HL-60 (cell line): Measurements from ENCODE around the gene STK25.

Source experiments
- DNase-seq, 2 experiments: peaks; one replicate each; pipeline ENCODE4 v3.0.0-alpha.2; 2010 to 2020; ENCODE audit warnings: low read depth in 1 of 2, low spot score in 1 of 2
- H3K27ac ChIP-seq: fragments of 250-450 bp; sonication (Bioruptor Pico); replicated peaks from 2 replicates; pipeline ENCODE4 v1.5.1; 2020; ENCODE audit warnings: mild to moderate bottlenecking, moderate library complexity
- H3K27me3 ChIP-seq: fragments of 250-450 bp; sonication (Bioruptor Pico); 2 replicates; pipeline ENCODE4 v1.5.1; 2021; ENCODE audit warnings: mild to moderate bottlenecking, moderate library complexity; ENCODE audit not compliant: insufficient read depth, poor library complexity, severe bottlenecking
- H3K4me3 ChIP-seq: replicated peaks from 2 replicates; pipeline ENCODE4 v1.5.1; 2011; ENCODE audit warnings: mild to moderate bottlenecking, control low read depth, low read length; ENCODE audit not compliant: insufficient read depth
- GABPA ChIP-seq: IDR thresholded peaks from 2 replicates; pipeline ENCODE4 v1.6.1; 2012; ENCODE audit warnings: low read depth
- POLR2AphosphoS5 ChIP-seq: IDR thresholded peaks from 2 replicates; pipeline ENCODE4 v1.6.1; 2012; ENCODE audit warnings: low read depth
- REST ChIP-seq: IDR thresholded peaks from 2 replicates; pipeline ENCODE4 v1.6.1; 2012; ENCODE audit warnings: low read depth; ENCODE audit not compliant: insufficient replicate concordance
- SPI1 ChIP-seq: IDR thresholded peaks from 2 replicates; pipeline ENCODE4 v1.6.1; 2012; ENCODE audit warnings: low read depth, mild to moderate bottlenecking, borderline replicate concordance
- TF ChIP-seq, protein P1 (sequence below): IDR thresholded peaks from one replicate; pipeline ENCODE4 v1.5.1; 2011; ENCODE audit warnings: low read length, control low read depth, inconsistent platforms; ENCODE audit not compliant: insufficient read depth

The STK25 gene

GRCh38 chr2:241548451-241548835 is 40.1 kb upstream of the STK25 start:
- Histone ChIP-seq H3K27ac (no peak overlapping the region), H3K4me3 (no peak overlapping the region), H3K27me3 (peaks cover 20% of the 10 kb centered on the region)
- no peak for TF ChIP-seq GABPA
- TF ChIP-seq POLR2AphosphoS5, result no peak
- TF ChIP-seq, protein P1, sequence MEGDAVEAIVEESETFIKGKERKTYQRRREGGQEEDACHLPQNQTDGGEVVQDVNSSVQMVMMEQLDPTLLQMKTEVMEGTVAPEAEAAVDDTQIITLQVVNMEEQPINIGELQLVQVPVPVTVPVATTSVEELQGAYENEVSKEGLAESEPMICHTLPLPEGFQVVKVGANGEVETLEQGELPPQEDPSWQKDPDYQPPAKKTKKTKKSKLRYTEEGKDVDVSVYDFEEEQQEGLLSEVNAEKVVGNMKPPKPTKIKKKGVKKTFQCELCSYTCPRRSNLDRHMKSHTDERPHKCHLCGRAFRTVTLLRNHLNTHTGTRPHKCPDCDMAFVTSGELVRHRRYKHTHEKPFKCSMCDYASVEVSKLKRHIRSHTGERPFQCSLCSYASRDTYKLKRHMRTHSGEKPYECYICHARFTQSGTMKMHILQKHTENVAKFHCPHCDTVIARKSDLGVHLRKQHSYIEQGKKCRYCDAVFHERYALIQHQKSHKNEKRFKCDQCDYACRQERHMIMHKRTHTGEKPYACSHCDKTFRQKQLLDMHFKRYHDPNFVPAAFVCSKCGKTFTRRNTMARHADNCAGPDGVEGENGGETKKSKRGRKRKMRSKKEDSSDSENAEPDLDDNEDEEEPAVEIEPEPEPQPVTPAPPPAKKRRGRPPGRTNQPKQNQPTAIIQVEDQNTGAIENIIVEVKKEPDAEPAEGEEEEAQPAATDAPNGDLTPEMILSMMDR, result no peak
- TF ChIP-seq REST, result no peak
- TF ChIP-seq SPI1, result no peak
- DNase-seq, result no peak

DNA sequence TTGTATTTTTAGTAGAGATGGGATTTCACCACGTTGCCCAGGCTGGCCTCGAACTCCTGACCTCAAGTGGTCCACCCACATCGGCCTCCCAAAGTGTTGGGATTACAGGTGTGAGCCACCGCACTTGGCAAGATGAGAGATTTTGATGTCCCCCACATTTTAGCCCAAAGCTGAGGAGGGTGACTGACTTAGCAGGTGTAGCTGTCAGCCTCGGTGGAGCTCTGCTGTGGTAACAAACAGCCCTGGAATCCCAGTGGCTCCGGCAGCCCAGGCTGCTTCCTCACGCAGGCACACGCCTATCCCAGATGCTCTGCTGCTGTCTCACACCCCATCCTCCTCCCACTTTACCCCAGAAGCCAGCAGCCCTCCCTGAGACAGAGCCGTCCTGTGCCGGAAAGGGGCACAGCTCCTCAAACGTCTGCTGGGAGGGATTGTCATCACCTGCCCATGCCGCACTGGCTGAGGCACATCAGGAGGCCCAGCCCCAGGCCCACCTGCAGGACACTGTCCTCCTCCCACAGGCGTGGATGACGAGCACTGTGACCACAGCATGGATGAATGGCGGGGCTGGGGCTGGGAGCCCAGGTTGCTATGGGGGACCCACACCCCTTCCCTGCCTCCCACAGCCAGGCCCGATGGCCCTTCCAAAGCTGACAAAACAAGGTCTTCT is 39.5 kb upstream of the STK25 start:
- H3K27me3 ChIP-seq, result peaks cover 20% of the 10 kb centered on the region
- H3K27ac ChIP-seq, result no peak overlapping the region
- H3K4me3 ChIP-seq, result no peak overlapping the region
- no peak for DNase-seq
- TF ChIP-seq, protein P1, result no peak
- TF ChIP-seq GABPA, result no peak

DNA sequence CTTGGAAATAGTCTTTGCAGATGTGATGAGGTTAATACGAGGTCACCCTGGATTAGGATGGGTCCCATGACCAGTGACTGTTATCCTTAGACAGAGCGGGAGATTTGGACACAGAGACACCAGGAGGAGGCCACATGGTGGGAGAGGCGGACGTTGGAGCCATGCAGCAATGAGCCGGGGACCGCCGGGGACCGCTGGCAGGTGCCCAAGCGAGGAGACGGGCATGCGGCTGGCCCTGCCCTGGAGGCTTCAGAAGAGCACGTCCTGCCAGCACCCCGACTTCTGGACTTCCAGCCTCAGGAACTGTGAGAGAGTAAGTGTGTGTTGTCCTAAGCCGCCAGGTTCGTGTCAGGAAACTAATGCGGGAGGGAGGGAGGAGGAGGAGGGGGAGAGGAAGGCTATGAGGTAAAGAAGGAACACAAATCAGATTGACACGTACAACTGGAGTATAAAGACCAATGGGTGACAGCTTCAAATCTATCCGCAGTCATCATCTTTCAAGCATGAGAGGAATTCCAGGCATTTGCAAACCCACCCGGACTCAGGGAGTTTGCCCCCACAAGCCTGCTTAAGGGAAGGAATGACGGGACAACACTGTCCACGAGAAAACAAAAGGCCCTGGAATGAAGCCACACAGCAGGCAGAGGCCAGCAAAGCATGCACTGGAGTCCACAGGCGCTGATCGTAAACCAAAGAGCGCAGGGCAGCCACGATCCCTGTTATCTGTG is 38.6 kb upstream of the STK25 start:
- no peak overlapping the region for H3K27ac ChIP-seq

More for the DNA sequence above, 38.6 kb upstream of the STK25 start:
- DNase-seq, result no peak
- Histone ChIP-seq H3K4me3 (no peak overlapping the region), H3K27me3 (peaks cover 18% of the 10 kb centered on the region)
- no peak for TF ChIP-seq REST
